22Rv1 (cell line): Measurements from ENCODE around the gene POU3F4.

Experiments used
- ZFX ChIP-seq: fragments of 450-650 bp; IDR thresholded peaks from 2 replicates; pipeline ENCODE4 v1.6.1; 2017; ENCODE audit warnings: antibody characterized with exemption, borderline replicate concordance
- TF ChIP-seq, protein P1 (sequence below): fragments of 450-650 bp; IDR thresholded peaks from 2 replicates; pipeline ENCODE4 v1.5.1; 2017; ENCODE audit warnings: mild to moderate bottlenecking

DNA sequence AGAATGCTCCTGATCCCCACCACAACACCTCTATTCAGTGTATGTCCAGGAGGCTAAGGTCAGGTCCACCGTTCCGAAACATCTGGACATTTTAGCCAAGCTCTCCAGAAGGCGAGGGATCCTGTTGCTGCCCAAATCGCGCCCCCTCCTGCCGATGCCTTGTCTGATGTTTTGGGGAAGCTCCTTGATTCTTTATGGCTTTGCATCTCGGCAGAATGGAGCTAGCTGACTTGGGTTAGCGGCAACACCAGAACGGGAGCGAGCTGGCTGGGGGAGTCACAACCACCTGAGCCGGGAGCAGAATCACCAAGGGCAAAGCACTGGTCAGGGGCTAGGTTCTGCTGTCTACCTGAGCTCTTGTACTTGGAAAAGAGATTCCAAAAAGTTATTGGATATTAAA lies 6.6 kb upstream of the POU3F4 start:
- TF ChIP-seq, protein P1, sequence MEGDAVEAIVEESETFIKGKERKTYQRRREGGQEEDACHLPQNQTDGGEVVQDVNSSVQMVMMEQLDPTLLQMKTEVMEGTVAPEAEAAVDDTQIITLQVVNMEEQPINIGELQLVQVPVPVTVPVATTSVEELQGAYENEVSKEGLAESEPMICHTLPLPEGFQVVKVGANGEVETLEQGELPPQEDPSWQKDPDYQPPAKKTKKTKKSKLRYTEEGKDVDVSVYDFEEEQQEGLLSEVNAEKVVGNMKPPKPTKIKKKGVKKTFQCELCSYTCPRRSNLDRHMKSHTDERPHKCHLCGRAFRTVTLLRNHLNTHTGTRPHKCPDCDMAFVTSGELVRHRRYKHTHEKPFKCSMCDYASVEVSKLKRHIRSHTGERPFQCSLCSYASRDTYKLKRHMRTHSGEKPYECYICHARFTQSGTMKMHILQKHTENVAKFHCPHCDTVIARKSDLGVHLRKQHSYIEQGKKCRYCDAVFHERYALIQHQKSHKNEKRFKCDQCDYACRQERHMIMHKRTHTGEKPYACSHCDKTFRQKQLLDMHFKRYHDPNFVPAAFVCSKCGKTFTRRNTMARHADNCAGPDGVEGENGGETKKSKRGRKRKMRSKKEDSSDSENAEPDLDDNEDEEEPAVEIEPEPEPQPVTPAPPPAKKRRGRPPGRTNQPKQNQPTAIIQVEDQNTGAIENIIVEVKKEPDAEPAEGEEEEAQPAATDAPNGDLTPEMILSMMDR: no peak
- TF ChIP-seq ZFX: no peak
